HFF-Myc (cell line): ENCODE results near the gene ASB3.

ENCODE experiments used
- DNase-seq: peaks from one replicate; pipeline ENCODE4 v3.0.0-alpha.2; 2011; ENCODE audit warnings: low read depth; ENCODE audit errors: extremely low read depth
- H3K4me3 ChIP-seq: replicated peaks from 2 replicates; pipeline ENCODE4 v1.5.1; 2011; ENCODE audit warnings: low read depth, mild to moderate bottlenecking, control low read depth, low read length
- CTCF ChIP-seq: IDR thresholded peaks from 2 replicates; pipeline ENCODE4 v1.5.1; 2012; ENCODE audit warnings: mild to moderate bottlenecking, low read depth, low read length, control low read depth; ENCODE audit errors: missing control alignments

ASB3 gene

GRCh38 chr2:53652131-53652530 lies 134.6 kb downstream of the ASB3 start:
- H3K4me3 ChIP-seq = no peak overlapping the region
- no peak for TF ChIP-seq CTCF
- DNase-seq = no peak

- no peak for TF ChIP-seq CTCF
- DNase-seq = no peak
- H3K4me3 ChIP-seq = no peak overlapping the region
Observed at GRCh38 chr2:53646788-53647187, 140.0 kb downstream of the ASB3 start.

GRCh38 chr2:53641290-53641689 lies 145.5 kb downstream of the ASB3 start:
- no peak for DNase-seq
- no peak overlapping the region for H3K4me3 ChIP-seq
- no peak for TF ChIP-seq CTCF

- DNase-seq = no peak
- no peak for TF ChIP-seq CTCF
- no peak overlapping the region for H3K4me3 ChIP-seq
Observed at GRCh38 chr2:53640466-53640865, 146.3 kb downstream of the ASB3 start.

GRCh38 chr2:53636596-53636995 lies 150.2 kb downstream of the ASB3 start:
- no peak for TF ChIP-seq CTCF
- DNase-seq = no peak
- H3K4me3 ChIP-seq = no peak overlapping the region

GRCh38 chr2:53636109-53636508 lies 150.6 kb downstream of the ASB3 start:
- TF ChIP-seq CTCF = no peak
- H3K4me3 ChIP-seq = no peak overlapping the region
- no peak for DNase-seq

- no peak overlapping the region for H3K4me3 ChIP-seq
- no peak for TF ChIP-seq CTCF
- no peak for DNase-seq
Observed at GRCh38 chr2:53635694-53636093, 151.1 kb downstream of the ASB3 start.
